WTC11 (cell line): Measurements from ENCODE around the gene OR5D16. TPM values are rescaled to one million over a fixed set of nuclear protein-coding genes. Genes with fewer than 3 reads are reported as not detected.

Experiments
- ATAC-seq: fragments of 200-7000 bp; cut with Tn5 transposase; 2 replicates; pipeline ENCODE4 v1.10.0; 2021; ENCODE audit warnings: mild to moderate bottlenecking, moderate library complexity
- Bru-seq: library from RNA; stranded (reverse); fragments of 400-500 nt; gene quantifications from one replicate; lab custom pipeline; 2021; lab: Mats Ljungman, UMichigan
- CTCF ChIA-PET: fragments of 300-600 bp; sonication (Branson Sonifier 250); formaldehyde crosslinking; loops from one replicate; lab custom pipeline; 2021; ENCODE audit warnings: antibody characterized with exemption; lab: Charles Lee
- POLR2A ChIA-PET: fragments of 350-600 bp; sonication (Branson Sonifier 250); formaldehyde crosslinking; loops from one replicate; lab custom pipeline; 2021; ENCODE audit warnings: antibody characterized with exemption; lab: Charles Lee
- DNase-seq: peaks from one replicate; pipeline ENCODE4 v3.0.0; 2021; ENCODE audit warnings: low spot score
- H3K27ac Mint-ChIP-seq: 2 replicates; pipeline ENCODE4 v1.8.0; 2021; ENCODE audit warnings: mixed read lengths
- H3K27me3 Mint-ChIP-seq: 2 replicates; pipeline ENCODE4 v1.8.0; 2021; ENCODE audit warnings: low read depth, mild to moderate bottlenecking, moderate library complexity, mixed read lengths
- H3K36me3 Mint-ChIP-seq: 2 replicates; pipeline ENCODE4 v1.8.0; 2021; ENCODE audit warnings: mixed read lengths
- H3K4me1 Mint-ChIP-seq: 2 replicates; pipeline ENCODE4 v1.8.0; 2022; ENCODE audit warnings: mixed read lengths
- H3K4me3 Mint-ChIP-seq: 2 replicates; pipeline ENCODE4 v1.8.0; 2021; ENCODE audit warnings: mild to moderate bottlenecking, moderate library complexity, mixed read lengths
- H3K9me3 Mint-ChIP-seq: 2 replicates; pipeline ENCODE4 v1.8.0; 2021; ENCODE audit warnings: mixed read lengths
- CBFB ChIP-seq: sonication (generic); formaldehyde crosslinking; IDR thresholded peaks from 2 replicates; pipeline ENCODE4 v1.8.1; 2022; ENCODE audit warnings: mild to moderate bottlenecking, low read depth, missing genetic modification reagents
- CREM ChIP-seq: sonication (generic); formaldehyde crosslinking; IDR thresholded peaks from 2 replicates; pipeline ENCODE4 v1.8.1; 2022; ENCODE audit warnings: mild to moderate bottlenecking, missing genetic modification reagents, moderate library complexity
- ELF4 ChIP-seq: sonication (generic); formaldehyde crosslinking; IDR thresholded peaks from 2 replicates; pipeline ENCODE4 v1.8.1; 2022; ENCODE audit warnings: low read depth, mild to moderate bottlenecking, moderate library complexity, missing genetic modification reagents
- ESRRA ChIP-seq: sonication (generic); formaldehyde crosslinking; IDR thresholded peaks from 2 replicates; pipeline ENCODE4 v1.8.1; 2022; ENCODE audit warnings: mild to moderate bottlenecking, missing genetic modification reagents, borderline replicate concordance
- ETV6 ChIP-seq: sonication (generic); formaldehyde crosslinking; IDR thresholded peaks from 2 replicates; pipeline ENCODE4 v1.8.1; 2022; ENCODE audit warnings: mild to moderate bottlenecking, missing genetic modification reagents
- FOXJ3 ChIP-seq: sonication (generic); formaldehyde crosslinking; IDR thresholded peaks from 2 replicates; pipeline ENCODE4 v1.9.0; 2021; ENCODE audit warnings: missing genetic modification reagents, mild to moderate bottlenecking, borderline replicate concordance
- GABPB1 ChIP-seq: sonication (generic); formaldehyde crosslinking; IDR thresholded peaks from 2 replicates; pipeline ENCODE4 v1.8.1; 2023; ENCODE audit warnings: mild to moderate bottlenecking, missing genetic modification reagents
- GRHL2 ChIP-seq: fragments of 250-450 bp; sonication (Bioruptor Pico); IDR thresholded peaks from 2 replicates; pipeline ENCODE4 v1.8.0; 2022; ENCODE audit warnings: mild to moderate bottlenecking, moderate library complexity; ENCODE audit not compliant: insufficient replicate concordance, severe bottlenecking
- HMGA2 ChIP-seq: fragments of 250-450 bp; sonication (Bioruptor Pico); IDR thresholded peaks from 2 replicates; pipeline ENCODE4 v1.4.0; 2021; ENCODE audit warnings: mild to moderate bottlenecking, moderate library complexity
- MYBL2 ChIP-seq: sonication (generic); formaldehyde crosslinking; IDR thresholded peaks from 2 replicates; pipeline ENCODE4 v1.8.1; 2023; ENCODE audit warnings: mild to moderate bottlenecking, moderate library complexity, missing genetic modification reagents
- NFATC4 ChIP-seq: fragments of 250-450 bp; sonication (Bioruptor Pico); IDR thresholded peaks from 2 replicates; pipeline ENCODE4 v1.9.0; 2021; ENCODE audit warnings: mild to moderate bottlenecking
- NFYB ChIP-seq: sonication (generic); formaldehyde crosslinking; conservative IDR thresholded peaks from 2 replicates; pipeline ENCODE4 v1.8.0; 2022; ENCODE audit warnings: low read depth, missing genetic modification reagents
- NR1H2 ChIP-seq: sonication (generic); formaldehyde crosslinking; IDR thresholded peaks from 2 replicates; pipeline ENCODE4 v1.9.0; 2021; ENCODE audit warnings: mild to moderate bottlenecking, moderate library complexity, missing genetic modification reagents
- NR2C2 ChIP-seq: sonication (generic); formaldehyde crosslinking; IDR thresholded peaks from 2 replicates; pipeline ENCODE4 v1.8.0; 2022; ENCODE audit warnings: mild to moderate bottlenecking, missing genetic modification reagents
- RELA ChIP-seq: sonication (generic); formaldehyde crosslinking; IDR thresholded peaks from 2 replicates; pipeline ENCODE4 v1.8.1; 2022; ENCODE audit warnings: missing genetic modification reagents, mild to moderate bottlenecking, borderline replicate concordance
- RORB ChIP-seq: fragments of 250-450 bp; sonication (Bioruptor Pico); IDR thresholded peaks from 2 replicates; pipeline ENCODE4 v1.9.0; 2021; ENCODE audit warnings: mild to moderate bottlenecking
- SMAD4 ChIP-seq: sonication (generic); formaldehyde crosslinking; IDR thresholded peaks from 2 replicates; pipeline ENCODE4 v1.8.0; 2022; ENCODE audit warnings: mild to moderate bottlenecking, missing genetic modification reagents
- SP1 ChIP-seq: sonication (generic); formaldehyde crosslinking; conservative IDR thresholded peaks from 2 replicates; pipeline ENCODE4 v1.8.1; 2022; ENCODE audit warnings: missing genetic modification reagents
- long read RNA-seq, 3 experiments: library from RNA in 1 of 3; library from capped mRNA in 1 of 3; library from polyadenylated mRNA in 1 of 3; unstranded in 2 of 3; stranded (forward) in 1 of 3; transcript quantifications; one replicate each; pipeline ENCODE4 v2.0.0, GENCODE V29; 2021
- total RNA-seq: library from RNA; stranded (reverse); gene quantifications from 3 replicates; pipeline ENCODE4 v1.2.3, GENCODE V29; 2021
- TF ChIP-seq, protein P1 (sequence below): fragments of 250-450 bp; sonication (Bioruptor Pico); conservative IDR thresholded peaks from 2 replicates; pipeline ENCODE4 v1.9.0; 2021; ENCODE audit warnings: mild to moderate bottlenecking
- TF ChIP-seq, protein P2 (sequence below): fragments of 250-450 bp; sonication (Bioruptor Pico); IDR thresholded peaks from 2 replicates; pipeline ENCODE4 v1.8.0; 2021; ENCODE audit warnings: mild to moderate bottlenecking
- TF ChIP-seq, protein P3 (sequence below): sonication (generic); formaldehyde crosslinking; IDR thresholded peaks from 2 replicates; pipeline ENCODE4 v1.8.1; 2023; ENCODE audit warnings: mild to moderate bottlenecking, missing genetic modification reagents, borderline replicate concordance
- TF ChIP-seq, protein P4 (sequence below): sonication (generic); formaldehyde crosslinking; IDR thresholded peaks from 2 replicates; pipeline ENCODE4 v1.8.0; 2022; ENCODE audit warnings: mild to moderate bottlenecking, missing genetic modification reagents

OR5D16 gene
- not detected in 3 replicates for total RNA-seq
- not detected for Bru-seq, nascent RNA
- long read RNA-seq, experiment 1, result 0 reads
- long read RNA-seq, experiment 2, result 0 reads
- long read RNA-seq, experiment 3, result 0 reads

DNA sequence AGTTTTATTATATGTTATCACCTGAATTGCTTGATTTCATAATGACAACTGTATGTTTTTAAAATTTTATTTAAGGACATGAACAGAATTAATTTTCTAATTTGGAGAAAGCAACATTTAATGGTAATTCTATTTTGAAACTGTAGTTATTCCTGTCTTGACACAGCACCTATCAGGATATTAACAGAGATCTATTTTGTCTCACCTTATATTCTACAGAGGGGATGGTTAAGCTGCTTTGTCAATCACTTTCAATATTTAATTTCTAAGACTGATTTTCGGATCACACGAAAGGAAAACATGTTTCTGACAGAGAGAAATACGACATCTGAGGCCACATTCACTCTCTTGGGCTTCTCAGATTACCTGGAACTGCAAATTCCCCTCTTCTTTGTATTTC, at the start of gene OR5D16:
Gene OR5D16, plus strand, starts transcription at position 301 of the 400 bp plus-strand sequence. Its CDS starts 0 bp downstream, at position 301.
- H3K4me1 Mint-ChIP-seq, result no peaks in the 10 kb centered on the region
- H3K9me3 Mint-ChIP-seq, result peaks cover 77% of the 10 kb centered on the region
- H3K27me3 Mint-ChIP-seq, result peaks cover 12% of the 10 kb centered on the region
- POLR2A ChIA-PET, result no interaction called here
- H3K4me3 Mint-ChIP-seq, result no peak within 1 kb of the TSS
- TF ChIP-seq, protein P1, sequence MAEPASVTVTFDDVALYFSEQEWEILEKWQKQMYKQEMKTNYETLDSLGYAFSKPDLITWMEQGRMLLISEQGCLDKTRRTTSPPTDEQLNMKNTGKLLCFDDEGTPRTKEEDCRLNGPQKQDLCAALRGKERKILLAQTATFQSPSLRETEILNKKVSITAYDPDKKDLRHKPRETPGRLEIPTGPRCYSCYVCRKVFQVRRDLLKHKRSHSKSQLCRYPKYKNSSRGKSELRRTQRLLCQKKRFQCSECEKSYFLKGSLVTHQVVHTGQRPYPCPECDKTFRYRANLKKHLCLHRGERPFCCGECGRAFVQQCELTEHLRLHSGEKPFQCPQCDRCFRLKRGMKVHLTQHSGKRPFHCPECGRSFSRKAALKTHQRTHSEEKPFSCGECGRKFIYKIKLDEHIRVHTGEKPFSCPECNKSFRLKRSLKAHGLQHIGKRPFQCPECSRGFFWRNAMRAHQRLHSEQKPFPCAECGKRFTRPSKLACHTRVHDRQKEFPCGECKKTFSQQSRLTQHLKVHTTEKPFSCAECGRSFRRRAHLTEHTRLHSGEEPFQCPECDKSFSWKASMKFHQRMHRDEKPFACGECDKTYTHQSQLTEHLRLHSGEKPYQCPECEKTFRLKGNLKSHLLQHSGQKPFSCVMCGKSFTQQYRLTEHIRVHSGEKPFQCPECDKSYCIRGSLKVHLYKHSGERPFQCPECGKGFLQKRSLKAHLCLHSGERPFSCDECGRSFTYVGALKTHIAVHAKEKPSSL, result no peak
- TF ChIP-seq RELA (no peak), NR1H2 (CRISPR knock-in tag) (no peak), HMGA2 (CRISPR knock-in tag) (no peak), NFYB (CRISPR knock-in tag) (no peak), ETV6 (no peak), CREM (CRISPR knock-in tag) (no peak), ESRRA (CRISPR knock-in tag) (no peak), GABPB1 (no peak)
- TF ChIP-seq, protein P2, sequence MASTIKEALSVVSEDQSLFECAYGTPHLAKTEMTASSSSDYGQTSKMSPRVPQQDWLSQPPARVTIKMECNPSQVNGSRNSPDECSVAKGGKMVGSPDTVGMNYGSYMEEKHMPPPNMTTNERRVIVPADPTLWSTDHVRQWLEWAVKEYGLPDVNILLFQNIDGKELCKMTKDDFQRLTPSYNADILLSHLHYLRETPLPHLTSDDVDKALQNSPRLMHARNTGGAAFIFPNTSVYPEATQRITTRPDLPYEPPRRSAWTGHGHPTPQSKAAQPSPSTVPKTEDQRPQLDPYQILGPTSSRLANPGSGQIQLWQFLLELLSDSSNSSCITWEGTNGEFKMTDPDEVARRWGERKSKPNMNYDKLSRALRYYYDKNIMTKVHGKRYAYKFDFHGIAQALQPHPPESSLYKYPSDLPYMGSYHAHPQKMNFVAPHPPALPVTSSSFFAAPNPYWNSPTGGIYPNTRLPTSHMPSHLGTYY (CRISPR knock-in tag), result no peak
- TF ChIP-seq, protein P3, sequence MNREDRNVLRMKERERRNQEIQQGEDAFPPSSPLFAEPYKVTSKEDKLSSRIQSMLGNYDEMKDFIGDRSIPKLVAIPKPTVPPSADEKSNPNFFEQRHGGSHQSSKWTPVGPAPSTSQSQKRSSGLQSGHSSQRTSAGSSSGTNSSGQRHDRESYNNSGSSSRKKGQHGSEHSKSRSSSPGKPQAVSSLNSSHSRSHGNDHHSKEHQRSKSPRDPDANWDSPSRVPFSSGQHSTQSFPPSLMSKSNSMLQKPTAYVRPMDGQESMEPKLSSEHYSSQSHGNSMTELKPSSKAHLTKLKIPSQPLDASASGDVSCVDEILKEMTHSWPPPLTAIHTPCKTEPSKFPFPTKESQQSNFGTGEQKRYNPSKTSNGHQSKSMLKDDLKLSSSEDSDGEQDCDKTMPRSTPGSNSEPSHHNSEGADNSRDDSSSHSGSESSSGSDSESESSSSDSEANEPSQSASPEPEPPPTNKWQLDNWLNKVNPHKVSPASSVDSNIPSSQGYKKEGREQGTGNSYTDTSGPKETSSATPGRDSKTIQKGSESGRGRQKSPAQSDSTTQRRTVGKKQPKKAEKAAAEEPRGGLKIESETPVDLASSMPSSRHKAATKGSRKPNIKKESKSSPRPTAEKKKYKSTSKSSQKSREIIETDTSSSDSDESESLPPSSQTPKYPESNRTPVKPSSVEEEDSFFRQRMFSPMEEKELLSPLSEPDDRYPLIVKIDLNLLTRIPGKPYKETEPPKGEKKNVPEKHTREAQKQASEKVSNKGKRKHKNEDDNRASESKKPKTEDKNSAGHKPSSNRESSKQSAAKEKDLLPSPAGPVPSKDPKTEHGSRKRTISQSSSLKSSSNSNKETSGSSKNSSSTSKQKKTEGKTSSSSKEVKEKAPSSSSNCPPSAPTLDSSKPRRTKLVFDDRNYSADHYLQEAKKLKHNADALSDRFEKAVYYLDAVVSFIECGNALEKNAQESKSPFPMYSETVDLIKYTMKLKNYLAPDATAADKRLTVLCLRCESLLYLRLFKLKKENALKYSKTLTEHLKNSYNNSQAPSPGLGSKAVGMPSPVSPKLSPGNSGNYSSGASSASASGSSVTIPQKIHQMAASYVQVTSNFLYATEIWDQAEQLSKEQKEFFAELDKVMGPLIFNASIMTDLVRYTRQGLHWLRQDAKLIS, result no peak
- no peak within 1 kb of the TSS for H3K27ac Mint-ChIP-seq
- peaks cover 62% of the 10 kb centered on the region for H3K36me3 Mint-ChIP-seq
- ATAC-seq (no peak), DNase-seq (no peak)
- CTCF ChIA-PET, result no interaction called here

DNA sequence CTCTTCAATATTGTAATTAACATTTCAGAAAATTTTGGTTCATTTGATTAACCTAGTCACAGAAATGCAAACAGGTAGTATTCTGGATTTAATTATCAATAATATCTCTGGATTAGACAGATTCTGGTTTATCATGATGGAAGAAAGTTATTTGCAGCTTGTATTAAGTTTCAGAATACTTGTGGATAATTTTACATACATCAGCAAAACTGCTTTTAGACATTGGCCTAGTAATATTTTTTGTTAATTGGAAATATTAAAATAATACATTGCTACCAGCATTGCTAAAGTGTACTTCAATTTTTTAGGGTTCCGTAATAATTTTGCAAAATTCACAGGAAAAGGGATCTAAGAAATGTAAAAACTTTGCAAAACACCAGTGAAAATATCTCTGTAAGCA, 46.9 kb upstream of the OR5D16 start:
- Mint-ChIP-seq H3K27ac (no peak overlapping the region), H3K4me3 (no peak overlapping the region), H3K4me1 (no peaks in the 10 kb centered on the region), H3K9me3 (peaks cover 72% of the 10 kb centered on the region), H3K36me3 (peaks cover 52% of the 10 kb centered on the region), H3K27me3 (peaks cover 6% of the 10 kb centered on the region)
- no peak for ATAC-seq
- TF ChIP-seq GRHL2 (CRISPR knock-in tag) (no peak), ELF4 (CRISPR knock-in tag) (no peak)
- DNase-seq, result no peak
- POLR2A ChIA-PET, result no interaction called here
- CTCF ChIA-PET, result no interaction called here

DNA sequence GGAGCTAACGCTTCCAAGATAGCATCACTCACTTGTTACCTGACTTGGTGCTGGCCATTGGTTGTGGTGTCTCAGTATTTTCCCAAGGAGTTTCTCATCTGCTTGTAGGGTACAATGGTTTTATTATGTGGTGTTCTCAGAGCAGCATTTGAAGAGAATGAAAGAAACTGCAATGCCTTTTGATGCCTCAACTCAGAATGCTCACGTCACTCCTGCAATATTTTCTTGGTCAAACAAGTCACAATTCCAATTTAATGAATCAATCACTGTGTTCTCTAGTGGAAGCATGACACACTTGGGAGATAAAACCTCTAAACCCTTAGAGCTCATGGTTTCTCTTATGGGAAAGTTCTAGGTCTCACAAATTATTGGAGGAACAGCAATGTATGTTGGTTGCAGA, 45.2 kb upstream of the OR5D16 start:
- DNase-seq (no peak), ATAC-seq (no peak)
- H3K27me3 Mint-ChIP-seq, result no peaks in the 10 kb centered on the region
- peaks cover 40% of the 10 kb centered on the region for H3K36me3 Mint-ChIP-seq
- H3K27ac Mint-ChIP-seq, result no peak overlapping the region
- H3K4me3 Mint-ChIP-seq, result no peak overlapping the region
- ChIA-PET POLR2A (no interaction called here), CTCF (no interaction called here)
- no peaks in the 10 kb centered on the region for H3K4me1 Mint-ChIP-seq
- H3K9me3 Mint-ChIP-seq, result peaks cover 60% of the 10 kb centered on the region
- TF ChIP-seq SMAD4 (CRISPR knock-in tag) (no peak), NR2C2 (no peak), NFATC4 (CRISPR knock-in tag) (no peak), MYBL2 (CRISPR knock-in tag) (no peak), CBFB (CRISPR knock-in tag) (no peak), NR1H2 (CRISPR knock-in tag) (no peak), RORB (CRISPR knock-in tag) (no peak), FOXJ3 (no peak), SP1 (CRISPR knock-in tag) (no peak)
- TF ChIP-seq, protein P1, result no peak
- TF ChIP-seq, protein P4, sequence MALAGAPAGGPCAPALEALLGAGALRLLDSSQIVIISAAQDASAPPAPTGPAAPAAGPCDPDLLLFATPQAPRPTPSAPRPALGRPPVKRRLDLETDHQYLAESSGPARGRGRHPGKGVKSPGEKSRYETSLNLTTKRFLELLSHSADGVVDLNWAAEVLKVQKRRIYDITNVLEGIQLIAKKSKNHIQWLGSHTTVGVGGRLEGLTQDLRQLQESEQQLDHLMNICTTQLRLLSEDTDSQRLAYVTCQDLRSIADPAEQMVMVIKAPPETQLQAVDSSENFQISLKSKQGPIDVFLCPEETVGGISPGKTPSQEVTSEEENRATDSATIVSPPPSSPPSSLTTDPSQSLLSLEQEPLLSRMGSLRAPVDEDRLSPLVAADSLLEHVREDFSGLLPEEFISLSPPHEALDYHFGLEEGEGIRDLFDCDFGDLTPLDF, result no peak
